HT-29 (cell line): ENCODE data around the gene GPR39. TPM values are rescaled to one million over a fixed set of nuclear protein-coding genes. Genes with fewer than 3 reads are reported as not detected.

ENCODE experiments used
- DNase-seq: peaks from one replicate; pipeline ENCODE4 v3.0.0-alpha.2; 2015; ENCODE audit warnings: low spot score
- total RNA-seq: library from RNA; depleted of rRNA; stranded (reverse); fragments of >200 nt; shearing (Covaris generic); gene quantifications from 2 replicates; pipeline ENCODE4 v1.2.3, GENCODE V29; 2014

GPR39 gene
- total RNA-seq, 1 experiment from 2014 or later = 18.0 TPM

- DNase-seq = no peak
Measured at GRCh38 chr2:132560562-132560961, 144.0 kb downstream of the GPR39 start.

GRCh38 chr2:132562245-132562644, 145.6 kb downstream of the GPR39 start:
- no peak for DNase-seq

GRCh38 chr2:132564065-132564464, 147.5 kb downstream of the GPR39 start:
- DNase-seq = no peak

- no peak for DNase-seq
Measured at GRCh38 chr2:132566379-132566778, 149.8 kb downstream of the GPR39 start.

GRCh38 chr2:132567682-132568081, 151.1 kb downstream of the GPR39 start:
- no peak for DNase-seq

- DNase-seq = no peak
Measured at GRCh38 chr2:132568656-132569055, 152.1 kb downstream of the GPR39 start.

- no peak for DNase-seq
Measured at GRCh38 chr2:132573444-132574007, 156.9 kb downstream of the GPR39 start.

- no peak for DNase-seq
Measured at GRCh38 chr2:132577686-132578085, 161.1 kb downstream of the GPR39 start.

- DNase-seq = no peak
Measured at GRCh38 chr2:132581591-132581990, 165.0 kb downstream of the GPR39 start.

GRCh38 chr2:132581991-132582738, 165.6 kb downstream of the GPR39 start:
- DNase-seq = no peak

- DNase-seq = no peak
Measured at GRCh38 chr2:132583666-132584360, 167.2 kb downstream of the GPR39 start.

GRCh38 chr2:132584976-132585817, 168.6 kb downstream of the GPR39 start:
- no peak for DNase-seq

GRCh38 chr2:132586101-132586511, 169.5 kb downstream of the GPR39 start:
- DNase-seq = no peak

GRCh38 chr2:132586835-132587234, 170.2 kb downstream of the GPR39 start:
- DNase-seq = no peak

GRCh38 chr2:132588576-132588975, 172.0 kb downstream of the GPR39 start:
- no peak for DNase-seq

GRCh38 chr2:132589111-132589830, 172.7 kb downstream of the GPR39 start:
- DNase-seq = no peak

- no peak for DNase-seq
Measured at GRCh38 chr2:132589966-132590365, 173.4 kb downstream of the GPR39 start.

- no peak for DNase-seq
Measured at GRCh38 chr2:132593171-132593570, 176.6 kb downstream of the GPR39 start.

- no peak for DNase-seq
Measured at GRCh38 chr2:132595186-132595585, 178.6 kb downstream of the GPR39 start.

- DNase-seq = no peak
Measured at GRCh38 chr2:132595693-132596092, 179.1 kb downstream of the GPR39 start.

- no peak for DNase-seq
Measured at GRCh38 chr2:132597166-132597565, 180.6 kb downstream of the GPR39 start.
